ENCODE data around the gene USH2A. TPM values are rescaled to one million over a fixed set of nuclear protein-coding genes. Genes with fewer than 3 reads are reported as not detected.

USH2A gene
- total RNA-seq, 2 experiments from 2014 or later: not detected

DNA sequence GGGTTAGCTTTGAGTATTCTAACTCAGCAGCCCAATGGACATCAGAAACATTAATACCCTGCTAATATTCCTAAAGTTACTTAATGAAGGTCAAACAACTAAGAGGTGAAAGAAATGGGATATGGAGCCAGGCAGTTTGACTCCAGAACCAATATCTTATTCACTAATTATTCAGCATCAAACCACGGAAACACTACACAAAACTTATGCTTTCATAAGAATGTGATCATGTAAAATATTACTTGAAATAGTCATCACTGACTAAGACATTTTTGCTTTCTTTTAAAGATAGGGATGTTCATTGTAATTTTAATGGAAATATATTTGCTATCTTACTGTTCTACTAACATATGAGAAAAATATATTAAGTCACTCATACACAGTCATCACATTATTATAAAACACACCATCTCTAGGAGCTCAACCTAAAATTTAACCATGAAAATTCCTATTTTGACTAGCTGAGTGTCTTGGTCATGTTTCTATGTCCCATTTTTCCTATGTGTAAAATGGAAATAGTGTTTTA lies 615.3 kb downstream of the USH2A start:
- CTCF ChIA-PET: no interaction called here
- H3K4me3 ChIP-seq (ENCODE audit: low read length): no peak overlapping the region
- POLR2A ChIA-PET: no interaction called here
- intact Hi-C loops (cut with DNase I, micrococcal nuclease): no loop called here
- peaks cover under 1 to 9% of the 10 kb centered on the region in 2 experiments for H3K9me3 ChIP-seq (ENCODE audit: control insufficient read depth in 1 of 2, insufficient read depth in 1 of 2, low read length in 2 of 2)
- DNase-seq: no peak
- no peaks in the 10 kb centered on the region for H3K27me3 Mint-ChIP-seq
- H3K36me3 ChIP-seq (ENCODE audit: insufficient read depth, low read length): no peaks in the 10 kb centered on the region
- H3K27me3 ChIP-seq (ENCODE audit: control insufficient read depth in 1 of 2, insufficient read depth in 2 of 2, low read length in 2 of 2): no peaks in the 10 kb centered on the region
- no peak overlapping the region for H3K27ac Mint-ChIP-seq
- H3K4me1 ChIP-seq (ENCODE audit: insufficient read depth, low read length): no peaks in the 10 kb centered on the region
- no peak for TF ChIP-seq CTCF (IDR thresholded peaks at IDR 0.05)
- H3K9me3 Mint-ChIP-seq: peaks cover 18% of the 10 kb centered on the region
- no peak overlapping the region for H3K4me3 Mint-ChIP-seq
- H3K36me3 Mint-ChIP-seq (ENCODE audit: low read depth): no peaks in the 10 kb centered on the region
- no peak overlapping the region for H3K27ac ChIP-seq (ENCODE audit: low read depth in 1 of 2, low read length in 2 of 2)
- no peak for ATAC-seq (ENCODE audit: poor library complexity)
- no peaks in the 10 kb centered on the region for H3K4me1 Mint-ChIP-seq (ENCODE audit: low read depth)

GRCh38 chr1:215807218-215807617 lies 616.0 kb downstream of the USH2A start:
- POLR2A ChIA-PET: no interaction called here
- no peaks in the 10 kb centered on the region for H3K27me3 Mint-ChIP-seq
- no peak overlapping the region for H3K4me3 Mint-ChIP-seq
- H3K9me3 ChIP-seq (ENCODE audit: control insufficient read depth in 1 of 2, insufficient read depth in 1 of 2, low read length in 2 of 2): peaks cover 0 to 9% of the 10 kb centered on the region in 2 experiments
- H3K36me3 Mint-ChIP-seq (ENCODE audit: low read depth): no peaks in the 10 kb centered on the region
- H3K36me3 ChIP-seq (ENCODE audit: insufficient read depth, low read length): no peaks in the 10 kb centered on the region
- no peak for TF ChIP-seq CTCF (IDR thresholded peaks at IDR 0.05)
- H3K27me3 ChIP-seq (ENCODE audit: control insufficient read depth in 1 of 2, insufficient read depth in 2 of 2, low read length in 2 of 2): no peaks in the 10 kb centered on the region
- no peak overlapping the region for H3K27ac ChIP-seq (ENCODE audit: low read depth in 1 of 2, low read length in 2 of 2)
- no peaks in the 10 kb centered on the region for H3K4me1 Mint-ChIP-seq (ENCODE audit: low read depth)
- no peaks in the 10 kb centered on the region for H3K4me1 ChIP-seq (ENCODE audit: insufficient read depth, low read length)
- CTCF ChIA-PET: no interaction called here
- no peak overlapping the region for H3K4me3 ChIP-seq (ENCODE audit: low read length)
- H3K9me3 Mint-ChIP-seq: peaks cover 18% of the 10 kb centered on the region
- intact Hi-C loops (cut with DNase I, micrococcal nuclease): no loop called here
- no peak for ATAC-seq (ENCODE audit: poor library complexity)
- no peak for DNase-seq
- no peak overlapping the region for H3K27ac Mint-ChIP-seq

DNA sequence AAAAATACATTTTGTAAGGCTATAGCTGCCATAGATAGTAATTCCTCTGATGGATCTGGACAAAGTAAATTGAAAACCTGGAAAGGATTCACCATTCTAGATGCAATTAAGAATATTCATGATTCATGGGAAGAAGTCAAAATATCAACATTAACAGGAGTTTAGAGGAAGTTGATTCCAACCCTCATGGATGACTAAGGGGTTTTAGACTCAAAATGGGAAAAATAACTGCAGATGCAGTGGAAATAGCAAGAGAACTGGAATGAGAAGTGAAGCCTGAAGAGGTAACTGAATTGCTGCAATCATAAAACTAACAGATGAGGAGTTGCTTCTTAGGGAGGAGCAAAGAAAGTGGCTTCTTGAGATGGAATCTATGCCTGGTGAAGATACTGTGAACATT lies 625.4 kb downstream of the USH2A start:
- Mint-ChIP-seq H3K36me3 (ENCODE audit: low read depth) (no peaks in the 10 kb centered on the region), H3K4me1 (ENCODE audit: low read depth) (no peaks in the 10 kb centered on the region), H3K9me3 (peaks cover 12% of the 10 kb centered on the region), H3K4me3 (no peak overlapping the region), H3K27me3 (no peaks in the 10 kb centered on the region), H3K27ac (no peak overlapping the region)
- peaks cover 0 to 4% of the 10 kb centered on the region in 2 experiments for H3K9me3 ChIP-seq (ENCODE audit: control insufficient read depth in 1 of 2, insufficient read depth in 1 of 2, low read length in 2 of 2)
- no peak overlapping the region for H3K4me3 ChIP-seq (ENCODE audit: low read length)
- no peaks in the 10 kb centered on the region for H3K36me3 ChIP-seq (ENCODE audit: insufficient read depth, low read length)
- H3K27ac ChIP-seq (ENCODE audit: low read depth in 1 of 2, low read length in 2 of 2): no peak overlapping the region
- ChIA-PET CTCF (no interaction called here), POLR2A (no interaction called here)
- H3K4me1 ChIP-seq (ENCODE audit: insufficient read depth, low read length): no peaks in the 10 kb centered on the region
- DNase-seq (no peak), ATAC-seq (ENCODE audit: poor library complexity) (no peak)
- no peaks in the 10 kb centered on the region for H3K27me3 ChIP-seq (ENCODE audit: control insufficient read depth in 1 of 2, insufficient read depth in 2 of 2, low read length in 2 of 2)
- intact Hi-C loops (cut with DNase I, micrococcal nuclease): no loop called here
- TF ChIP-seq CTCF (IDR thresholded peaks at IDR 0.05): no peak
